ENCODE results near the gene DDI2.
"Not testable (repeated sequence)": the region's sequence is repeated elsewhere in the genome, so short reads cannot be mapped to it uniquely, and the experiment has no call there.

- not testable (repeated sequence) for TF ChIP-seq FOXP4 (CRISPR knock-in tag; IDR thresholded peaks at IDR 0.05; ENCODE audit: borderline replicate concordance); ZNF695 (CRISPR knock-in tag; IDR thresholded peaks at IDR 0.05); TCFL5 (CRISPR knock-in tag; conservative IDR thresholded peaks at IDR 0.05); CHD7 (IDR thresholded peaks at IDR 0.05; ENCODE audit: low read depth, low read length); MAX (CRISPR knock-in tag; IDR thresholded peaks at IDR 0.05); EZH2 (IDR thresholded peaks at IDR 0.05; ENCODE audit: borderline replicate concordance, low read depth, low read length); NR2F6 (CRISPR knock-in tag; IDR thresholded peaks at IDR 0.05)
Observed at GRCh38 chr1:15652130-15652529, 34.9 kb downstream of the DDI2 start.
